HepG2 (cell line): Measurements from ENCODE around the gene P3H3. TPM values are rescaled to one million over a fixed set of nuclear protein-coding genes. Genes with fewer than 3 reads are reported as not detected.

Experiments used
- ATAC-seq: fragments of 200-7000 bp; cut with Tn5 transposase; 3 replicates; pipeline ENCODE4 v1.9.1; 2020; ENCODE audit warnings: mild to moderate bottlenecking, moderate library complexity
- BruUV-seq: library from RNA; stranded (reverse); fragments of 400-500 nt; replicated peaks from 2 replicates; lab custom pipeline; 2021; lab: Mats Ljungman, UMichigan
- CTCF ChIA-PET: fragments of 300-600 bp; formaldehyde crosslinking; extraction: SDS; loops from one replicate; lab custom pipeline; 2021; ENCODE audit warnings: low total read pairs, inconsistent platforms, low intra/inter-chr PET ratio; lab: Yijun Ruan, JAX
- POLR2A ChIA-PET: fragments of 350-600 bp; sonication (Branson Sonifier 250); formaldehyde crosslinking; loops from one replicate; lab custom pipeline; 2020; ENCODE audit warnings: antibody characterized with exemption, inconsistent platforms; lab: Yijun Ruan, JAX
- DNase-seq: peaks from one replicate; pipeline ENCODE4 v3.0.0-alpha.2; 2015; ENCODE audit warnings: low spot score
- FAIRE-seq: peaks from 3 replicates; lab custom pipeline; 2011; peaks lifted over from hg19 to GRCh38; lab: Jason Lieb, UNC
- H2AFZ ChIP-seq: one replicate; pipeline ENCODE4 v1.6.1; 2011; ENCODE audit warnings: low read length, inconsistent platforms
- H3K27ac ChIP-seq: fragments of 300-600 bp; 3 replicates; pipeline ENCODE4 v1.8.0; 2011; ENCODE audit warnings: mixed run types, mild to moderate bottlenecking, mixed read lengths, low read length, inconsistent platforms; ENCODE audit not compliant: insufficient read depth; ENCODE audit errors: extremely low read length
- H3K27me3 ChIP-seq, 2 experiments: fragments of 200-600 bp in 1 of 2; 2 replicates in 1 of 2; 3 replicates in 1 of 2; pipeline versions ENCODE4 v1.6.0 to v1.8.0; 2011; ENCODE audit warnings: low read length in 2 of 2, mild to moderate bottlenecking in 2 of 2, moderate library complexity in 2 of 2, inconsistent platforms in 1 of 2; ENCODE audit not compliant: insufficient read depth in 2 of 2, control insufficient read depth in 1 of 2
- H3K36me3 ChIP-seq, 2 experiments: fragments of 200-600 bp in 1 of 2; replicated peaks in 1 of 2; 2 replicates in 1 of 2; 3 replicates in 1 of 2; pipeline versions ENCODE4 v1.5.1 to v1.8.0; 2011; ENCODE audit warnings: low read length in 2 of 2, inconsistent platforms in 1 of 2; ENCODE audit not compliant: insufficient read depth in 2 of 2, control insufficient read depth in 1 of 2
- H3K4me1 ChIP-seq: 2 replicates; pipeline ENCODE4 v1.5.1; 2012; ENCODE audit warnings: low read length, inconsistent platforms; ENCODE audit not compliant: insufficient read depth
- H3K4me2 ChIP-seq: 2 replicates; pipeline ENCODE4 v1.6.0; 2011; ENCODE audit warnings: low read depth, low read length, inconsistent platforms
- H3K4me3 ChIP-seq, 3 experiments: fragments of 200-600 bp in 1 of 3; sonication (generic), shearing (Covaris generic) in 1 of 3; replicated peaks in 1 of 3; 2 replicates each; pipeline ENCODE4 v1.5.1; 2011 to 2016; ENCODE audit warnings: low read length in 3 of 3, inconsistent platforms in 2 of 3, low read depth in 2 of 3, mild to moderate bottlenecking in 2 of 3, control low read depth in 1 of 3, mixed read lengths in 1 of 3; ENCODE audit not compliant: insufficient read depth in 1 of 3
- H3K79me2 ChIP-seq: one replicate; pipeline ENCODE4 v1.6.1; 2011; ENCODE audit warnings: low read length, inconsistent platforms; ENCODE audit not compliant: insufficient read depth
- H3K9ac ChIP-seq: 2 replicates; pipeline ENCODE4 v1.6.0; 2011; ENCODE audit warnings: mild to moderate bottlenecking, low read depth, low read length, inconsistent platforms; ENCODE audit not compliant: insufficient read depth
- H3K9me3 ChIP-seq: 2 replicates; pipeline ENCODE4 v1.5.1; 2012; ENCODE audit warnings: mild to moderate bottlenecking, low read length
- H4K20me1 ChIP-seq: 2 replicates; pipeline ENCODE4 v1.6.0; 2011; ENCODE audit warnings: inconsistent platforms, mild to moderate bottlenecking, low read length, moderate library complexity; ENCODE audit not compliant: insufficient read depth
- HMGA1 ChIP-seq: sonication (generic); formaldehyde crosslinking; conservative IDR thresholded peaks from 2 replicates; pipeline ENCODE4 v1.4.0; 2020; ENCODE audit warnings: missing genetic modification reagents
- HNRNPH1 ChIP-seq: fragments of 200-400 bp; formaldehyde crosslinking; optimal IDR thresholded peaks from 2 replicates; pipeline ENCODE3; 2017; ENCODE audit warnings: mild to moderate bottlenecking, low read depth, low read length
- KAT2B ChIP-seq: fragments of 150-350 bp; IDR thresholded peaks from 2 replicates; pipeline ENCODE4 v1.6.1; 2014; ENCODE audit warnings: low read depth, low read length, borderline replicate concordance
- TCF12 ChIP-seq, 2 experiments: fragments of 450-650 bp in 1 of 2; sonication (generic) in 1 of 2; formaldehyde crosslinking in 1 of 2; IDR thresholded peaks; 2 replicates each; pipeline versions ENCODE4 v1.6.1 to v1.8.0; 2017 to 2022; ENCODE audit warnings: antibody characterized with exemption in 1 of 2, mild to moderate bottlenecking in 1 of 2, missing genetic modification reagents in 1 of 2, moderate library complexity in 1 of 2
- ZBED4 ChIP-seq: sonication (generic); formaldehyde crosslinking; IDR thresholded peaks from 2 replicates; pipeline ENCODE4 v1.4.0; 2020; ENCODE audit warnings: missing genetic modification reagents, borderline replicate concordance
- ZNF503 ChIP-seq: sonication (generic); formaldehyde crosslinking; IDR thresholded peaks from 2 replicates; pipeline ENCODE4 v1.4.0; 2020; ENCODE audit warnings: missing genetic modification reagents
- ZNF546 ChIP-seq: sonication (generic); formaldehyde crosslinking; conservative IDR thresholded peaks from 2 replicates; pipeline ENCODE4 v1.8.1; 2023; ENCODE audit warnings: mild to moderate bottlenecking, missing genetic modification reagents
- ZNF562 ChIP-seq: sonication (generic); formaldehyde crosslinking; IDR thresholded peaks from 2 replicates; pipeline ENCODE4 v1.8.0; 2022; ENCODE audit warnings: missing genetic modification reagents, borderline replicate concordance
- ZNF660 ChIP-seq: sonication (generic); formaldehyde crosslinking; IDR thresholded peaks from 2 replicates; pipeline ENCODE4 v1.5.1; 2020; ENCODE audit warnings: mild to moderate bottlenecking, low read depth, missing genetic modification reagents, borderline replicate concordance
- ZNF674 ChIP-seq: sonication (generic); formaldehyde crosslinking; IDR thresholded peaks from 2 replicates; pipeline ENCODE4 v1.5.0; 2020; ENCODE audit warnings: low read depth, mild to moderate bottlenecking, missing genetic modification reagents
- WGBS: methylation state at CpG from one replicate; pipeline ENCODE4 v1.1.6; 2017; ENCODE audit warnings: low lambda C conversion rate; 5-methylcytosine and 5-hydroxymethylcytosine counted together
- in situ Hi-C: cut with HindIII; loops from 2 replicates; pipeline ENCODE4 v1.10.0; 2017; ENCODE audit warnings: low pct_unique_long_range_greater_than_20kb; ENCODE audit not compliant: extremely low pct_ligation_motif_present
- intact Hi-C: fragments of 100-400 bp; cut with micrococcal nuclease; formaldehyde crosslinking; loops from one replicate; pipeline ENCODE4 v1.10.0; 2022; ENCODE audit not compliant: unreplicated experiment
- polyA plus RNA-seq, 8 experiments: library from polyadenylated mRNA; depleted of rRNA in 3 of 8; stranded (reverse) in 7 of 8; unstranded in 1 of 8; fragments of >200 nt; fragmentation: Illumina TruSeq in 4 of 8; extraction: Trizol in 4 of 8; gene quantifications; 2 replicates each; pipeline versions ENCODE4 v1.2.1 to v1.2.3, GENCODE V29; 2011 to 2016; ENCODE audit warnings: low read depth in 4 of 8, missing spikeins in 1 of 8, mixed read lengths in 1 of 8; ENCODE audit not compliant: insufficient read depth in 1 of 8
- total RNA-seq, 5 experiments: library from RNA; depleted of rRNA; stranded (reverse); fragments of >200 nt; fragmentation: Illumina TruSeq; extraction: Trizol; gene quantifications; 2 replicates each; pipeline ENCODE4 v1.2.3, GENCODE V29; 2016; ENCODE audit warnings: low read depth in 1 of 5
- TF ChIP-seq, protein P1 (sequence below): sonication (generic); formaldehyde crosslinking; IDR thresholded peaks from 2 replicates; pipeline ENCODE4 v1.8.0; 2022; ENCODE audit warnings: low read depth, missing genetic modification reagents

P3H3 gene
- total and polyA plus RNA-seq, 2 of the 13 experiments (the other 11 are each of a cell fraction or from before 2014, with no cell fraction given), result 20.1 to 20.5 TPM

DNA sequence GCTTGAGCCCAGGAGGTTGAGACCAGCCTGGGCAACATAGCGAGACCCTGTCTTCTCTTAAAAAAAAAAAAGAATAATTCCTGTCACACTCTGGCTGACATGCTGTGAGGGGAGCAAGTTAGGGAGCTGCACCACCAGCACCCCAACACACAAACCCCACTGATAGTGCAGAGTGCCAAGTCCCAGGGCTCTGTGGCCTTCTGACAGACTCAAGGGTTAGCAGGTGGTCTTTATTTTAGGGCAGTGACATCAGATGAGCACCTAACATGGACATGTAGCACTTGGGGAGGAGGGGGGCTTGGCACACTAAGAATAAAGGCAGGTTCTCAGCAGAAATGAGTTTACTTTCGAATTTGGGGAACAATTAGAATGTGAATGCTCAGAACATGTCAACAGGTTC lies 30.6 kb downstream of the P3H3 start:
- ChIA-PET POLR2A (no interaction called here), CTCF (no interaction called here)
- no peak overlapping the region for H3K4me3 ChIP-seq
- H4K20me1 ChIP-seq, result no peaks in the 10 kb centered on the region
- FAIRE-seq, result no peak
- H3K9ac ChIP-seq, result no peak overlapping the region
- H3K79me2 ChIP-seq, result peaks cover 11% of the 10 kb centered on the region
- WGBS, result 100% methylated on average over 2 of the region's 2 CpGs
- ATAC-seq, result no peak
- no peak overlapping the region for H3K4me2 ChIP-seq
- no peak overlapping the region for H3K27ac ChIP-seq
- in situ Hi-C loops, result no loop called here
- H3K27me3 ChIP-seq, result no peaks in the 10 kb centered on the region
- BruUV-seq, result no TSS peak
- intact Hi-C loops, result no loop called here
- no peak for TF ChIP-seq HMGA1 (CRISPR knock-in tag)
- no peak for TF ChIP-seq ZNF674 (CRISPR knock-in tag)
- TF ChIP-seq, protein P1, sequence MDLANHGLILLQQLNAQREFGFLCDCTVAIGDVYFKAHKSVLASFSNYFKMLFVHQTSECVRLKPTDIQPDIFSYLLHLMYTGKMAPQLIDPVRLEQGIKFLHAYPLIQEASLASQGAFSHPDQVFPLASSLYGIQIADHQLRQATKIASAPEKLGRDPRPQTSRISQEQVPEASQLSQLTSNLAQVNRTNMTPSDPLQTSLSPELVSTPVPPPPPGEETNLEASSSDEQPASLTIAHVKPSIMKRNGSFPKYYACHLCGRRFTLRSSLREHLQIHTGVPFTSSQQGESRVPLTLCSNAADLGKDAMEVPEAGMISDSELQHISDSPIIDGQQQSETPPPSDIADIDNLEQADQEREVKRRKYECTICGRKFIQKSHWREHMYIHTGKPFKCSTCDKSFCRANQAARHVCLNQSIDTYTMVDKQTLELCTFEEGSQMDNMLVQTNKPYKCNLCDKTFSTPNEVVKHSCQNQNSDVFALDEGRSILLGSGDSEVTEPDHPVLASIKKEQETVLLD (CRISPR knock-in tag), result no peak
- TF ChIP-seq TCF12 (IDR thresholded peaks at IDR 0.05), result no peak
- TF ChIP-seq TCF12 (CRISPR knock-in tag; IDR thresholded peaks at IDR 0.05), result no peak
- TF ChIP-seq ZNF503 (CRISPR knock-in tag), result no peak
- no peak for TF ChIP-seq ZNF660 (CRISPR knock-in tag)
- no peak for TF ChIP-seq HNRNPH1
- no peak for TF ChIP-seq ZNF562 (CRISPR knock-in tag)
- TF ChIP-seq ZNF546 (CRISPR knock-in tag), result no peak
- no peak for TF ChIP-seq KAT2B
- no peak for TF ChIP-seq ZBED4 (CRISPR knock-in tag)
- DNase-seq, result no peak
- peaks cover 9% of the 10 kb centered on the region for H3K4me1 ChIP-seq
- no peaks in the 10 kb centered on the region for H3K9me3 ChIP-seq
- no peak overlapping the region for H2AFZ ChIP-seq
- H3K36me3 ChIP-seq, result peaks cover 43 to 84% of the 10 kb centered on the region in 2 experiments
